Activated CD4-positive, alpha-beta T cell treated with anti-CD3 and anti-CD28 coated beads, Interleukin-2, amount 10 ng/mL, durations not matched to agents 7 days and 5 days (primary cell): ENCODE results near the gene FARP2. TPM values are rescaled to one million over a fixed set of nuclear protein-coding genes. Genes with fewer than 3 reads are reported as not detected.

ENCODE experiments used
- CTCF ChIA-PET: fragments of 350-600 bp; sonication (Branson Sonifier 250); formaldehyde crosslinking; loops from one replicate; lab custom pipeline; 2021; ENCODE audit warnings: antibody characterized with exemption; lab: Charles Lee
- POLR2A ChIA-PET: fragments of 350-600 bp; sonication (Branson Sonifier 250); formaldehyde crosslinking; loops from one replicate; lab custom pipeline; 2021; ENCODE audit warnings: antibody characterized with exemption; lab: Charles Lee
- DNase-seq: peaks from one replicate; pipeline ENCODE4 v3.0.0-alpha.2; 2020
- H3K27ac Mint-ChIP-seq: one replicate; pipeline ENCODE4 v1.8.0; 2021; ENCODE audit warnings: mild to moderate bottlenecking, moderate library complexity, mixed read lengths
- H3K27me3 Mint-ChIP-seq: one replicate; pipeline ENCODE4 v1.8.0; 2021; ENCODE audit warnings: mixed read lengths
- H3K36me3 Mint-ChIP-seq: one replicate; pipeline ENCODE4 v1.8.0; 2021; ENCODE audit warnings: low read depth, mixed read lengths
- H3K4me1 Mint-ChIP-seq: one replicate; pipeline ENCODE4 v1.8.0; 2021; ENCODE audit warnings: mixed read lengths
- H3K4me3 Mint-ChIP-seq: one replicate; pipeline ENCODE4 v1.8.0; 2021; ENCODE audit warnings: mild to moderate bottlenecking, moderate library complexity, mixed read lengths
- H3K9me3 Mint-ChIP-seq: one replicate; pipeline ENCODE4 v1.8.0; 2021; ENCODE audit warnings: mixed read lengths
- total RNA-seq, 2 experiments: library from RNA; stranded (reverse); gene quantifications; one replicate each; pipeline ENCODE4 v1.2.3, GENCODE V29; 2021

The FARP2 gene
- total RNA-seq, 2 experiments from 2014 or later: 18.2 to 18.4 TPM

DNA sequence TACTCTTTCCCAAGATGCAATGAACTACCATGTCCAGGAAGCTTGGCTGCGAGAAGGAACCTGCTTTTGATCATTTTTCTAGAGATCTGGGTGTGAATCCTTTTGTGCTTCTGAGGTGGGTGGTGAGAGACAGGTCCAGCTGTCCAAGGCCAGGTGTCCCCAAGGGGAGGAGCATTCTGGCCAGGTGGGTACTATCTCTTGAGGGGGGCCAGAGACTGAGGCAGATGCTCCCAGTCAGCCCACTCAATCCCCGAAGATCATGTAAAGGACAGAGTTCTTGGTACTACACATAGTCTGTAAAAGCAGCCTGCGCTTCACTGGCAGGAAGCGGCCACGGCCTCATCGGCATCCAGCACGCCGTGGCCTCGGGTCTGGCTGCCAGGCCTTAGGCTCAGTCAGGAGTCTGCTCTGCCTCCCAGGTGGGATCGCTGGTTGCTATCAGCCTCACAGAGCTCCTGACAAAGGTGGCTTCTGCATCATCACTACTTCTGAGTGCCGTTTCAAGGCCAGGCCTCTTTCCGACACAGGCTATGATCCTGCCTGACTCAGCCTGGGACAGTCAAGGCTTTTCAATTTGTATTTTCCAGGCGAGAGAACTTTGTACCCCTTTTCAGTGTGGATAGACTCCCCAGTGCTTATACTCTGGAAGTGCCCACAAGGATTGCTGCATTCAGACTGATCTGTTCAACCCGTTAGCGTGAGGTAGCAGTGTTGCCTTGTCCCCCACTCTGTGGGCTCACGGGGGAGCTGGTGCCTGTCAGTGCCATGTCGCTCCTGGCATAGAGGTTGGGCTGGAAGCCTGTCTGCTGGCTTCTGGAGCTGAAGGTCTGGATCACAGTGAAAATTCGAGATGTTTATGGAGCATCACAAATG, 123.2 kb downstream of the FARP2 start:
- DNase-seq: no peak
- no peaks in the 10 kb centered on the region for H3K9me3 Mint-ChIP-seq
- no peak overlapping the region for H3K27ac Mint-ChIP-seq
- H3K36me3 Mint-ChIP-seq: no peaks in the 10 kb centered on the region
- ChIA-PET POLR2A (no interaction called here), CTCF (no interaction called here)
- H3K4me1 Mint-ChIP-seq: no peaks in the 10 kb centered on the region
- no peak overlapping the region for H3K4me3 Mint-ChIP-seq
- H3K27me3 Mint-ChIP-seq: no peaks in the 10 kb centered on the region

DNA sequence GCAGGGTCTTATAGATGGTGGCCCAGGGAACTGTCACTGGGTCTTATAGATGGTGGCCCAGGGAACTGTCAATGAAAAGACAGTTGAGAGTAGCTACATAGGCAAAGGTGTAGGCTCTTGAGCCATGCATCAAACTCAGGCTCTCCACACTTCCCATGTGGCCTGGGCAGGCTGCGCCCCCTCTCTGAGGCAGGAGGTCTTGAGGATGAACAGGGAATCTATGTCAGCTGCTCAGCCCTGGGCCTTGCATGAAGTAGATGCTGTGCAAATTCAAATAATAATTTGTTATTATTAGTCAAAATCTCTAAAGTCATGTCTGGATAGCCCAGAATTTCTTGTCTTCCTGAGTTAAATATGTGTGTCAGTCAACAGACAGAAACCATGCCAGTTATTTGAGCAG, 125.6 kb downstream of the FARP2 start:
- H3K27me3 Mint-ChIP-seq: no peaks in the 10 kb centered on the region
- no peak for DNase-seq
- no peak overlapping the region for H3K27ac Mint-ChIP-seq
- no peaks in the 10 kb centered on the region for H3K4me1 Mint-ChIP-seq
- no peaks in the 10 kb centered on the region for H3K9me3 Mint-ChIP-seq
- no peaks in the 10 kb centered on the region for H3K36me3 Mint-ChIP-seq
- POLR2A ChIA-PET: interaction anchor here (0.6 kb wide), 1 partner anchor 674 kb away, joined by 3 read pairs; no protein-coding TSS in a partner anchor
- no peak overlapping the region for H3K4me3 Mint-ChIP-seq
- CTCF ChIA-PET: no interaction called here

DNA sequence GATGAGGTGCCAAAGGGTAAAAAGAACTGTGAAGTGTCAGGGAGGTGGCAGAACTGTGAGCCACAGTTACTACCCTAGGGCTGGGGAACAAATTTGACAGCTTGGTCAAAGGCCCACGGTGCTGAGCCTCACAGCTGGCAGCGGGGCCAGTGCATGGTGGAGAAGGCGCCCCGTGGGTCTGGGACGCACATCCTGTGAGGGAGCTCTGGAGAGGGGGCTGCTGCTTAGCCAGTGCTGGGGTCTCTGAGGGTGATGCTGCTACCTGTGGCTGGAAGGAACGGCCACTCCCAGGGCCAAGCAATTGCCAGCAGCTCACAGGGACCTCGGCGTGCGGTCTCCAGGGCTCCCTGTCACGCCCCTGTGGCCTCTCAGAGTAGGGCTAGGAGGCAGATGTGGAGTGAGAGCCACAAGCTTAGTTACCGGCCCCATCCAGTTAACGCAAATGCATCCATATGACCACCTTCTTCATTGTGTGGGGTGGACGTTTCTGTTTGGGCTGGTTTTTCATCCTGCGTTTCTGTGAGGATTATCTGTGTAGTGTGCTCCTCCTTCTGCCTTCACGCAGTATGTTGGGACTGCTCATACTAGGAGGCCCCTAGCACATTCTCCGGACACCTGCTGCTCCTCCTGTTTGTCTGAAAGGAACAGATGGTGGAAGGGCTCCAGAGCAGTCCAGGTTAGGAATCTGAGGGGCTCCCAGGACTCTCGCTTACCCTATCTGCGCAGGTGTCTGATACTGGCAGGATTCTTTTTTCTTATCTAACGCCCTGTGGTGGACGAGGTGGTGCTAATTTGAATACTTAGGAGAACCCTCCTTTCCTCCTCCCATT, 126.3 kb downstream of the FARP2 start:
- Mint-ChIP-seq H3K4me3 (no peak overlapping the region), H3K27ac (no peak overlapping the region), H3K9me3 (no peaks in the 10 kb centered on the region), H3K27me3 (no peaks in the 10 kb centered on the region), H3K36me3 (no peaks in the 10 kb centered on the region), H3K4me1 (no peaks in the 10 kb centered on the region)
- ChIA-PET POLR2A (interaction anchor here (0.6 kb wide), 1 partner anchor 674 kb away, joined by 3 read pairs; no protein-coding TSS in a partner anchor), CTCF (no interaction called here)
- DNase-seq: no peak

DNA sequence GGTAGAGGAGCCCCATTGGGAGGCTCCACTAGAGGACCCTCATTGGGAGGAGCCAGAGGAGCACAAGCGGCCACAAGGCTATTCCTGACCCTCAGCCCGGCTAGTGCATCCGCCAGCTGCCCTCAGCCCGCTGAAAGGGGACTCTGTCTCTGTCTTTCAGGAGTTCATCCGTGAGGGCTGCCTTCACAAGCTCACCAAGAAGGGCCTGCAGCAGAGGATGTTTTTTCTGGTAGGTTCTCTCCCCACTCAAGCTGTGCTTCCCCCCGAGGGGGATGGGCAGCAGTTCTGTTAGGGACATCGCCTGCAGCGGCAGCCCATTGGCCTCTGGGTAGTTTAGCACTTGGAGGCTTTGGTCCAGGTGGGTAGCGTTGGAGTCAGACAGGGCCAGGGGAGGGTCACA, 127.2 kb downstream of the FARP2 start:
- ChIA-PET CTCF (no interaction called here), POLR2A (no interaction called here)
- H3K9me3 Mint-ChIP-seq: no peaks in the 10 kb centered on the region
- no peak overlapping the region for H3K4me3 Mint-ChIP-seq
- H3K36me3 Mint-ChIP-seq: no peaks in the 10 kb centered on the region
- no peaks in the 10 kb centered on the region for H3K4me1 Mint-ChIP-seq
- DNase-seq: no peak
- H3K27ac Mint-ChIP-seq: no peak overlapping the region
- H3K27me3 Mint-ChIP-seq: no peaks in the 10 kb centered on the region

DNA sequence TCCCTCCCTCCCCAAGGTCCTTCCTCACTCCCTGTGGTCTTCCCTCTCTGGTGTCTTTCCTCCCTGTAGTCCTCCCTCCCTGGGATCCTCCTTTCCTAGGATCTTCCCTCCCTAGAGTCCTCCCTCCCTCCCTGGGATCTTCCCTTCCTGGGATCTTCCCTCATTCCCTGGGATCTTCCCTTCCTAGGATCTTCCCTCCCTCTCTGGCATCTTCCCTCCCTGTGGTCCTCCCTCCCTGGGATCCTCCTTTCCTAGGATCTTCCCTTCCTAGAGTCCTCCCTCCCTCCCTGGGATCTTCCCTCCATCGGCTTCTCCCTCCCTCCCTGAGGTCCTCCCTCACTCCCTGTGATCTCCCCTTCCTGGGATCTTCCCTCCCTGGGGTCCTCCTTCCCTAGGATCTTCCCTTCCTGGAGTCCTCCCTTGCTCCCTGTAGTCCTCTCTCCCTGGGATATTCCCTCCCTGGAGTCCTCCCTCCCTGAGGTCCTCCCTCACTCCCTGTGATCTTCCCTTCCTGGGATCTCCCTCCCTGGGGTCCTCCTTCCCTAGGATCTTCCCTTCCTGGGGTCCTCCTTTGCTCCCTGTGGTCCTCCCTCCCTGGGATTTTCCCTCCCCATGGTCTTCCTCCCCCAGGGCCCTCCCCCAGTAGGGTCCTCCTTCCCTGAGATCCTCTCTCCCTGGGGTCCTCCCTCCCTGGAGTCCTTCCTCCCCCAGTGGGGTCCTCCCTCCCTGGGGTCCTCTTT, 129.3 kb downstream of the FARP2 start:
- H3K27ac Mint-ChIP-seq: no peak overlapping the region

DNA sequence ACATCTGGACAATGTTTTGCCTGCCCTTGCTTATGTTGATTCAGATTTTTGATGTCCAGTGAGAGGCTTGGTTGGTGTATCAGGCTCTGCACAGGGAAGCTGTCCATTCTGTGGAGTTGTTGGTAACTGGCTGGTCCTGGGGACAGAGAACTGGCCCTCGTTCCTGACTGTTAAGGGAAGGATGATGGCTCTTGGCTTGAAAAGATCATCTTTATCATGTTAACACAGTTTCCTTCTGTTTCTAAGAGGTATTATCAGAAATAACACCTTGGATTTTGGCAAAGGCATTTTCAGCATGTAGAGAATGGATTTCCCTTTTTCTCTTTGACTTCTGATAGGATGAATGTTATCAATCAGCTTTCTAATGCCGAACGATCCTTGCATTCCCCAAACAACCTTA, 133.0 kb downstream of the FARP2 start:
- no peaks in the 10 kb centered on the region for H3K9me3 Mint-ChIP-seq
- H3K36me3 Mint-ChIP-seq: peaks cover 2% of the 10 kb centered on the region
- H3K27ac Mint-ChIP-seq: no peak overlapping the region
- ChIA-PET CTCF (interaction anchor here (0.6 kb wide), 1 partner anchor 216 kb away, joined by 4 read pairs; no protein-coding TSS in a partner anchor), POLR2A (no interaction called here)
- H3K4me3 Mint-ChIP-seq: no peak overlapping the region
- no peaks in the 10 kb centered on the region for H3K4me1 Mint-ChIP-seq
- no peaks in the 10 kb centered on the region for H3K27me3 Mint-ChIP-seq
- DNase-seq: no peak

More for the DNA sequence above, 129.3 kb downstream of the FARP2 start:
- ChIA-PET POLR2A (no interaction called here), CTCF (interaction anchor here (0.6 kb wide), 1 partner anchor 42 kb away, joined by 3 read pairs; no protein-coding TSS in a partner anchor)
- no peak for DNase-seq
- no peaks in the 10 kb centered on the region for H3K4me1 Mint-ChIP-seq
- no peaks in the 10 kb centered on the region for H3K27me3 Mint-ChIP-seq
- no peaks in the 10 kb centered on the region for H3K9me3 Mint-ChIP-seq
- no peak overlapping the region for H3K4me3 Mint-ChIP-seq
- no peaks in the 10 kb centered on the region for H3K36me3 Mint-ChIP-seq

DNA sequence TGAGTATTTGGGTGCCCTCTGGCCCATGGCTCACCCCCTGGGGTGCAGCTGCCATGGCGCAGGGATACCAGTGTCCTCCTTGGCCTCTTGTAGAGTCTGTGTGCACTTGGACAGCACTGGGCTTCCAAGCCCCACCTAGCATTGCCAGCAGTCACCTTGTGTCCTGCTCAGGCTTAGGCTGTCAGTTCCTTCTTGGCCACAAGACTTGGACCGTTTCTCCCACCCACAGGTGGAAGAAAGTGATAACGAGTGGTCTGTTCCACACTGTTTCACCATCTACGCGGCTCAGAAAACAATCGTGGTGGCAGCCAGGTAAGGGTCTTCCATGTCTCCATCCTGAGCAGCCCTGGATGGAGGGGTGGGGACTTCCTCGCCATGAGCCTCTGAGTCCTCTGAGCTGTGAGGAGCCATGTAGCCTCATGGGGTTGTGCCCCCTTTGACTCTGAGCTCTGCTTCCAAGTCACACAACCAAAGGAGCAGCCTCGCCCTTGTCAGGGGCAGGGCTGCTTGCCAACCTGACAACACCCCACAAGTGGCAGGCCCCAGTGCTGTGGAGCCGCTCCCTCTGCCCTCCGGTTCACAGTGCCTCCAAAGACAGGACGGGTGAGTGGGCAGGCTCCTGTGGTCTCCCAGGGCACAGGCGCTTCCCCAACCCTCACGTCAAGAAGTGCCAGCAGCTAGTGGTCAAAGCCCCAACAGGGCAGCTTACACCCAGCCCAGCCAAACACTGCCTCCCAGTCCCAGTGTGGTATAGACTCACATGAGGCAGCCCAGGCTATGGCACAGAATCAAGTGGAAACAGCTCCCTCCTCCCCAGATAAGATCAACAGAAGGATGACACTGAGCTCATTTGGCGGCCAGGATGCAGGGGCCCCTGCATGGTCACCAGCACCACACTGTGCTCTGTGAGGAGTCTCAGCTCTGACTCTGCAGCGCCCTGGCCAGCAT, 133.9 kb downstream of the FARP2 start:
- Mint-ChIP-seq H3K27me3 (no peaks in the 10 kb centered on the region), H3K27ac (no peak overlapping the region), H3K4me1 (no peaks in the 10 kb centered on the region), H3K4me3 (no peak overlapping the region), H3K9me3 (no peaks in the 10 kb centered on the region), H3K36me3 (peaks cover 2% of the 10 kb centered on the region)
- CTCF ChIA-PET: no interaction called here
- POLR2A ChIA-PET: no interaction called here
- no peak for DNase-seq

DNA sequence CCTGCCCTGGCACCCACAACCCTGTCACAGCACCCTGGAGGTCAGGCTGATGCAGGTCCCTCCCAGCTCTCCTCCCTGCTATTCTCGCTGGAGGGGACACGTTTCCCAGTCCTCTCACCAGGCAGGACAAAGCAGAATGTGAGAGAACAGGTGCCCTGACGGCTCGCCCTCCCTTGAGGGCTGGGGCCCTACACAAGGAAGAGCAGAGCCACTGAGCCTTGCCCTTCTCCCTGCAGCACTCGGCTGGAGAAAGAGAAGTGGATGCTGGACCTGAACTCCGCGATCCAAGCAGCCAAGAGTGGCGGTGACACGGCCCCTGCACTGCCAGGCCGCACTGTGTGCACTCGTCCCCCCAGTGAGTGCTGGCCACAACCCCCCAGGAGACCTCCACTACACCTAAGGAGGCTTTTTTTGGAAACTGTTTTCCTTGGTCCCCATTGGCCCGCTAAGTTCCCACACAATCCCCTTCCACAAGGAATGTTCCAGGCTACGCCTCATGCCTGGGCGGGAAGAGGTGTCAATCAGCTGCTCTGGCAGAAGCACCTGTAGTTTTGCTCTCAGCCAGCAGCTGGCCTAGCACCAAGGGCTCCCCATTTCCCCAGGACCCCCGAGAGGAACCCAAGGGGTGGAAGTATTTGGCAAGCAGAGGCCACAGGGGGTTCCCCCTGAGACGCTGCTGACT, 134.9 kb downstream of the FARP2 start:
- Mint-ChIP-seq H3K36me3 (peaks cover 2% of the 10 kb centered on the region), H3K4me1 (no peaks in the 10 kb centered on the region), H3K4me3 (no peak overlapping the region), H3K9me3 (no peaks in the 10 kb centered on the region), H3K27me3 (no peaks in the 10 kb centered on the region), H3K27ac (no peak overlapping the region)
- ChIA-PET CTCF (interaction anchor here (0.6 to 0.7 kb wide), 2 partner anchors 39 to 1258 kb away, joined by 4 read pairs; no protein-coding TSS in a partner anchor), POLR2A (no interaction called here)
- no peak for DNase-seq

DNA sequence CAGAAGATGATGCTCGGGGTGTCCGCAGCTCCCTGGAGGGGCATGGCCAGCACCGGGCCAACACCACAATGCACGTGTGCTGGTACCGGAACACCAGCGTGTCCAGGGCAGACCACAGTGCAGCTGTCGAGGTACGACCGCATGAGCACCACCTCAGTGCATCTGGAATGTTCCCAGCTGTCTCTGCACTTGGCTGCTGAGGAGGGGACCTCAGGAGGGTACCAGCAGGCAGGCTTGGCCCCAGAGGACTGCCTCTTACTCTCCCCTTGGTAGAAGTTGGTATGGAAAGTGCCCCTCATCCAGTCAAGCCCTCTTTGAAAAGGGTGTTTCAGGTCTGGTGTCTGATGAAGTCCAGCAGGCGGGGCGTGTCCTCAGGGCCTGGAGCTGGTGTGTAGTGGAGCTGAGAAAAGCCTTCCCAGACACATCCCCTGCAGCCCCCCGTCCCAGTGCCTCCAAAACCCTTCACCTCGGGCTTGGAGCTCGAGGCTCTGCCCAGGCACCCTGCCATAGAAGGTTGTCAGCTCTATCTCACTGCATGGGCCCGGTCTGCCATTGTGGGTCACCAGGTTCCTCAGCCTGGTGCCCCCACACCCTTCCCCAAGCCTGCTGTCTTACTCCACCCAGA, 135.6 kb downstream of the FARP2 start:
- POLR2A ChIA-PET: no interaction called here
- Mint-ChIP-seq H3K4me1 (no peaks in the 10 kb centered on the region), H3K9me3 (no peaks in the 10 kb centered on the region), H3K27me3 (no peaks in the 10 kb centered on the region), H3K27ac (no peak overlapping the region), H3K4me3 (no peak overlapping the region), H3K36me3 (peaks cover 5% of the 10 kb centered on the region)
- DNase-seq: no peak
- CTCF ChIA-PET: interaction anchor here (0.6 to 1.1 kb wide), 3 partner anchors 16 to 1259 kb away, joined by 3 to 4 read pairs (median 4); no protein-coding TSS in a partner anchor

DNA sequence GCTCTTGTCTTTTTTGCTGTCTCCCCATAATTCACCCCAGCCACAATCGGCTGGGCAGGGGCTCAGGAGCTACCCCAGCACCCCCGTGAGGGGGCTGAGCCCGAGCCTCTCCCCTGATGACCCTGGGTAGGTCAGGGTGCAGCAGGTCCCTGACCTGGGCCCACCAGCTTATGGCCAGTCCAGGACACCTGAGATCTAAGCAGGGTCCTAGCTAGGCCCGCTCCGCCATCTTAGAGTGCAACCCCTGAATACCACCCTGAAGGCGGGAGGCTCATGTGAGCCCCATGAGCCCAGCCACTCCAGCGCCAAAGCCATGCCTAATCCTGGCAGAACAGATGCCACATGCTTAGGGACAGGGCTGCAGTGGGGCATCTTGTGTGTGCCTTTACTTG, 136.1 kb downstream of the FARP2 start:
- Mint-ChIP-seq H3K27me3 (no peaks in the 10 kb centered on the region), H3K27ac (no peak overlapping the region), H3K4me3 (no peak overlapping the region), H3K36me3 (peaks cover 7% of the 10 kb centered on the region), H3K9me3 (no peaks in the 10 kb centered on the region), H3K4me1 (no peaks in the 10 kb centered on the region)
- ChIA-PET CTCF (interaction anchor here (1.1 kb wide), 1 partner anchor 15 kb away, joined by 3 read pairs; no protein-coding TSS in a partner anchor), POLR2A (no interaction called here)
- no peak for DNase-seq

DNA sequence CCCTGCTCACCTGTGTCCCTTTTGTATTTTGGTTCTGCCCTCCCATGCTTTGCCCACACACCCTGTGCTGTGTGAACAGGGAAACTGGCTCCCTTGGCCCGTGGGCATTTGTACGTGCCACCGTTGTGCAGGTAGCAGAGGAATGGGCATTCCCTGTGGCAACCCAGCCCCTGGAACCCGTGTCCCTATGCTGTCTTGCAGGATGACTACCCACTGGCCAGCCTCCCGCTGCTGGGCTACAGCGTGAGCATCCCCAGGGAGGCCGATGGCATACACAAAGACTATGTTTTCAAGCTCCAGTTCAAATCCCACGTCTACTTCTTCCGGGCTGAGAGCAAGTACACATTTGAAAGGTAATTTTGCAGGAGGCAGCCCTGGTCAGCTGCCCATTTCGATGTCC, 137.0 kb downstream of the FARP2 start:
- no peak overlapping the region for H3K27ac Mint-ChIP-seq
- CTCF ChIA-PET: no interaction called here
- no peaks in the 10 kb centered on the region for H3K4me1 Mint-ChIP-seq
- no peaks in the 10 kb centered on the region for H3K27me3 Mint-ChIP-seq
- no peak for DNase-seq
- H3K36me3 Mint-ChIP-seq: peaks cover 7% of the 10 kb centered on the region
- no peak overlapping the region for H3K4me3 Mint-ChIP-seq
- POLR2A ChIA-PET: no interaction called here
- H3K9me3 Mint-ChIP-seq: no peaks in the 10 kb centered on the region
